Aorta (tissue), 5 donors: ENCODE results near the gene IDUA. TPM values are rescaled to one million over a fixed set of nuclear protein-coding genes. Genes with fewer than 3 reads are reported as not detected.

Source experiments
- ATAC-seq: fragments of 200-7000 bp; cut with Tn5 transposase; one replicate; pipeline ENCODE4 v1.9.1; 2022; ENCODE audit warnings: moderate library complexity; ENCODE audit not compliant: low FRiP score
- DNase-seq, 2 donors: peaks; one replicate each; pipeline ENCODE4 v3.0.0-alpha.2; 2020
- H3K27ac ChIP-seq, 2 donors: one replicate each; pipeline ENCODE4 v1.5.1; 2013; ENCODE audit warnings: low read length in 2 of 2, mild to moderate bottlenecking in 2 of 2, moderate library complexity in 2 of 2, control low read depth in 1 of 2, inconsistent platforms in 1 of 2, low read depth in 1 of 2
- H3K27me3 ChIP-seq, 2 donors: one replicate each; pipeline ENCODE4 v1.6.1; 2013; ENCODE audit warnings: control low read depth in 1 of 2, low read length in 1 of 2, mild to moderate bottlenecking in 1 of 2, moderate library complexity in 1 of 2; ENCODE audit not compliant: insufficient read depth in 2 of 2, control insufficient read depth in 1 of 2
- H3K36me3 ChIP-seq, 2 donors: one replicate each; pipeline ENCODE4 v1.6.1; 2013; ENCODE audit warnings: control low read depth in 1 of 2, low read length in 1 of 2, mild to moderate bottlenecking in 1 of 2; ENCODE audit not compliant: insufficient read depth in 2 of 2, control insufficient read depth in 1 of 2
- H3K4me1 ChIP-seq, 2 donors: one replicate each; pipeline ENCODE4 v1.6.1; 2013; ENCODE audit warnings: low read length in 2 of 2, control low read depth in 1 of 2, mild to moderate bottlenecking in 1 of 2, moderate library complexity in 1 of 2; ENCODE audit not compliant: insufficient read depth in 2 of 2, control insufficient read depth in 1 of 2
- H3K4me3 ChIP-seq, 2 donors: one replicate each; pipeline ENCODE4 v1.5.1; 2013; ENCODE audit warnings: low read length in 2 of 2, control low read depth in 1 of 2, mild to moderate bottlenecking in 1 of 2
- H3K9me3 ChIP-seq: one replicate; pipeline ENCODE4 v1.6.1; 2013; ENCODE audit warnings: mild to moderate bottlenecking, low read length; ENCODE audit not compliant: control insufficient read depth
- WGBS, 2 donors: extraction: QIAGEN DNeasy Blood & Tissue Kit; methylation state at CpG; one replicate each; pipeline ENCODE4 v1.1.7; 2013; 5-methylcytosine and 5-hydroxymethylcytosine counted together
- intact Hi-C, 2 donors: fragments of 100-400 bp; cut with DNase I; formaldehyde crosslinking; loops; one replicate each; pipeline versions ENCODE4 v1.14.2 to v1.15.0; 2022
- polyA plus RNA-seq, 2 donors: library from polyadenylated mRNA; stranded (reverse); fragments of 200-250 nt; gene quantifications; one replicate each; pipeline ENCODE4 v1.2.3, GENCODE V29; 2013
- total RNA-seq, 2 donors: library from RNA; stranded (reverse); fragmentation: NEBNext Ultra II Directional; extraction: Animal tissue kit (Norgen Biotek cat#: 25700); gene quantifications; one replicate each; pipeline ENCODE4 v1.2.1, GENCODE V29; 2021
- donor health status: healthy with polysubstance abuse.
- donor health status: Bipolar disorder and iron deficiency.
- donor health status: DM: no; HTN: no; CAD: no.
- donor health status: DM: no; HTN: no; CAD: no.
- donor health status: DM: yes; HTN: yes; CAD: no.

The IDUA gene
- total and polyA plus RNA-seq, 4 donors = 5.9 to 44.2 (median 35.0) TPM

DNA sequence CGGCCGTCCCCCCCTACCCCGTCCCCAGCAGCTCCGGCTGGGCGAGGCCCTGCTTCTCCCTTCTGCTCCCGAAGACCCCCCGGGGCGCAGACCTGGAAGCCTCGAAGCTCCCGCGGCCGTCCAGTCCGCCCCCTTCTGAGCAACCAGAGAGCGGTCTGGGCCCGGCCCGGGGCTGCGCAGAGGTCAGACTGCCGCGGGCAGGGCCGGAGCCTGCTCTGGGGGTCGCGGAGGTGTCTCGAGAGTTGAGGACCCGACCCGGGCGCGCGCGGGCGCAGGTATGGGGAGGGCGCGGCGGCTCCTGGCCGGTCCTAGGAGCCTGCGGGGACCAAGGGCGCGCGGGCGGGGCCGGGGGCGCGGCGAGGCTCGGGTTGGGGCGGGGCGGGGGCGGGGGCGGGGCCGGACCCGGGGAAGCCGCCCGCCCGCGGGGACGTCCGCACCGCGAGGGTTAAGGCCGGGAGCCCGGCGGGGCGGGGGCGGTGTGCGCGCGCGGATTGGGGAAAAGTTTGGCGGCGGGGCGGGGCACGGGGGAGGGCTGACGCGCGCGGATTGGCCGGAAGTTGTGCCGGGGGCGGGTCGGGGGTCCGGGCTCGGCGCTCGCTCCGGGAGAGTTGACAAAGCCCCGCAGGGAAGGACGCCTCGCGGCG is 24.3 kb downstream of the IDUA start, which contains the start of gene FGFRL1:
Gene FGFRL1 (plus strand): TSS at position 605 of the 644 bp plus-strand sequence. CDS start 860 bp downstream, outside the sequence.
- Histone ChIP-seq H3K4me1 (no peaks in the 10 kb centered on the region), H3K9me3 (no peaks in the 10 kb centered on the region), H3K27ac (peak within 1 kb of the TSS in 1 of 2 donors; percentile 6), H3K4me3 (peak within 1 kb of the TSS; percentile 56 to 88), H3K36me3 (no peaks in the 10 kb centered on the region), H3K27me3 (no peaks in the 10 kb centered on the region)
- 1 to 2% methylated on average over 43 to 89 of the region's 89 CpGs for WGBS, 2 donors
- DNase-seq (peak; percentile 96 to 99), ATAC-seq (peak; percentile 75)
- intact Hi-C loops = loop anchor here in 1 of 2 donors (2.0 kb wide), 1 partner anchor 336 kb away; the partner anchor contains the start of gene UVSSA

DNA sequence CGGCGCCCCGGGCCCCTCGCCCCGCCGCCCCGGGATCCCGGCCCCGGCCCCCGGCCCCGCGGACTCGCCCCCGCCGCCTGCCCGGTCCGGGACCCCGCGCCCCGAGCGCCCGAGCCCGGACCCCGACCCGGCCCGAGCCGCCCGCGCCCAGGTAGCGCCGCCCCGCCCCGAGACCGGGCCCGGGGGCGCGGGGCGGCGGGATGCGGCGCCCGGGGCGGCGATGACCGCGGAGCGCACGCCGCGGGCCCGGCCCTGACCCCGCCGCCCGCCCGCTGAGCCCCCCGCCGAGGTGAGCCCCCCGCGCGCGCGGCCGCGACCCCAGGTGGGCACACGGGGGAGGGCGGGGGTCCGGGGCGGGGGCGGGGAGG is 24.8 kb downstream of the IDUA start:
- Histone ChIP-seq H3K9me3 (no peaks in the 10 kb centered on the region), H3K27me3 (no peaks in the 10 kb centered on the region), H3K4me1 (no peaks in the 10 kb centered on the region), H3K27ac (no peak overlapping the region), H3K36me3 (no peaks in the 10 kb centered on the region), H3K4me3 (peak overlapping the region; percentile 56 to 88)
- intact Hi-C loops = loop anchor here in 1 of 2 donors (2.0 kb wide), 2 partner anchors 21 to 335 kb away; partner anchors contain the start of gene UVSSA
- 0 to 1% methylated on average over 2 to 69 of the region's 69 CpGs for WGBS, 2 donors
- DNase-seq (no peak), ATAC-seq (no peak)

DNA sequence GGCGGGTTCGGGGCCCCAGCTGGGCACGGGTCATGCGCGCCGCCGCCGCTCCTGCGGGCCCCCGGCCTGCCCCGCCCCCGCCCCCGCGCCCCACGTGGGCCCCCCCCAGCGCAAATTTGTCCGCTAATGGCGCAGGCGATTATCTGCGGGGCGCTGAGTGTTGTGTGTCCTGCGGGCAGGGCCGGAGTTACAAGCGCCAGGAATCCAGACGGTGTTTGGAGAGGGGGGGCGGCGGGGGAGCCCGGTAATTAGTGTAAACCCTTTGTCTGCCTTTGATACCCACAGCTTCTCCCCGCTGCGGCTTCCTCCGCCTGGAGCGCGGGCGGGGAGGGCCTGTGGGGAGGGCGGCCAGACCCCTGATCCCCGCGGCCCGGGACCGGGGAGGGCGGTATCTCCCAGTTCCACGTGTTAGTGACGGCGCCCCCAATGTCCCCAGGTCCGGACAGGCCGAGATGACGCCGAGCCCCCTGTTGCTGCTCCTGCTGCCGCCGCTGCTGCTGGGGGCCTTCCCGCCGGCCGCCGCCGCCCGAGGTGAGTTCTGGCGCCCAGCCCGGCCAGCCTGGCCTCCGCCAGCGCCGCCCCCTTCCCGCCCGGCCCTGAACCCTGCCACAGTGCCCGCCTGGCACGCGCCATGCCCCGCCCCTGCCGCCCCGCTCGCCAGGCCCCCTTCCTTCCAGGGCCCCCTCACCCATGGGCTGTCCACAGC is 25.3 kb downstream of the IDUA start:
- no peaks in the 10 kb centered on the region for H3K36me3 ChIP-seq
- no peaks in the 10 kb centered on the region for H3K27me3 ChIP-seq
- DNase-seq = no peak
- H3K4me1 ChIP-seq = no peaks in the 10 kb centered on the region
- no peak for ATAC-seq
- no peak overlapping the region for H3K27ac ChIP-seq
- peak overlapping the region; percentile 56 to 88 for H3K4me3 ChIP-seq
- WGBS, 2 donors = 1 to 2% methylated on average over 37 to 69 of the region's 69 CpGs
- intact Hi-C loops = loop anchor here in 1 of 2 donors (2.0 kb wide), 1 partner anchor 21 kb away; no protein-coding TSS in a partner anchor
- H3K9me3 ChIP-seq = no peaks in the 10 kb centered on the region

DNA sequence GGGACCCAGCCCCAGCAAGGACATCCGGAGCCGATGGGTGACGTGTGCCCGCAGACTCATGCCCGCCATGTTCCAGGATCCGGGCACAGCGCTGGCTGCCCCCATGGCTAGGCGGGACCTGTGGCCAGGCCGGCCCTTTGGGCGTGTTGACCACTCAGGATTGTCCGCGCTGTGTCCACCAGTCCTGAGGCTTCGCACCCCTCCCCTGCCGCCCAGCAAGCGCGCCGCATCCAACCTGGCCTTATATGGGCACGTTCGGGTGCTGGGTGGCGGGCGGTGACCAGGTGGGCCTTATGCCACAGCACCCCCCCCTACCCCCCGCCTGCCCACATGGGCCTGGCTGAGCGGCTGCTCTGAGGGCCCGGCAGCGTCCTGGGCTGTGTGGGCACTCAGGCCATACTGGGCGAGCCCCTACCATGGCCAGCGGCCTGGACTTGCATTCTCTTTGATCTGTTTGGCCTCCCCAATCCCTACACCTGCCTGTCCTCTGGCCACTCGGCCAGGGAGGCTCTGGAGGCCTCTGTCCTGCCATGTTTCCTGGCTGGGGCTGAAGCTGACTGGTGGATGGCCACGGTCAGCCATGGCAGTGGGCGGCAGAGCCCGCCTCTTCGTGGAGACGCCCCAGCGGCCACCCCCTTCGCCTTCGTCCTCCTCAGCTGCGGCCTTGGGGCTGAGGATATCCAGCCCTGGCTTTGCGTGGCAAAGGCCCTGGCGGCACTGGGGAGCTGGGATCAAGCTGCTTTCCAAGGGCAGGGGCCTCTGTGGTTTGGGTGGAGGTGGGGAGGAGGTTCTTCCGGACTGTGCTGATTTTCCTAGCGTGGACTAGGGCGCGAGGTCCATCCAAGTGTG is 26.6 kb downstream of the IDUA start:
- Histone ChIP-seq H3K36me3 (no peaks in the 10 kb centered on the region), H3K27ac (no peak overlapping the region), H3K4me3 (no peak overlapping the region), H3K27me3 (no peaks in the 10 kb centered on the region), H3K9me3 (no peaks in the 10 kb centered on the region), H3K4me1 (no peaks in the 10 kb centered on the region)
- DNase-seq (no peak), ATAC-seq (no peak)
- intact Hi-C loops = loop anchor here in 1 of 2 donors (2.0 kb wide), 1 partner anchor 19 kb away; no protein-coding TSS in a partner anchor
- 95 to 97% methylated on average over 41 to 43 of the region's 43 CpGs for WGBS, 2 donors

- no peak for ATAC-seq
- no peak for DNase-seq
- Histone ChIP-seq H3K36me3 (no peaks in the 10 kb centered on the region), H3K9me3 (no peaks in the 10 kb centered on the region), H3K27ac (no peak overlapping the region), H3K27me3 (no peaks in the 10 kb centered on the region), H3K4me3 (no peak overlapping the region), H3K4me1 (no peaks in the 10 kb centered on the region)
- intact Hi-C loops = no loop called here
- WGBS, 2 donors = 87 to 90% methylated on average over 30 to 36 of the region's 36 CpGs
Measured at GRCh38 chr4:1014291-1015167, 27.7 kb downstream of the IDUA start.

DNA sequence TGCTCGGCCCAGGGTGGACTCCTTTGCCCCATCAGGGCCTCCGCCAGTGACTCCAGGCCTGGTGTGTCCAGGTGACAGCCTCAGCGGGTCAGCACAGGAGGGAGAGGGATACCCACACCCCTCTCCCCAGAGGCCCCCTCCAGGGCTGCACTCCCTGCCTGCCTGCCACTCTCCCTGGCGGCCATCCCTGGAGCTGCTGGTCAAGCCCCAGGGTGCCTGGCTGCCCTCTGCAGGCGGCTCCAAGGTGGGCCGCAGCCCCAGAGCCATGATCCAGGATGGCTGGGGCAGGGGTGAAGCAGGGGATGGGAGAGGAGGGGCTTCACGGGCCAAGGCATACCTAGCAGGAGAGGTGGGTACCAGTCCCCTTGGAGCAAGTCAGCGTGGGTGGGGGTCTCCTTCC is 28.3 kb downstream of the IDUA start:
- H3K4me1 ChIP-seq = no peaks in the 10 kb centered on the region
- no peaks in the 10 kb centered on the region for H3K27me3 ChIP-seq
- no peak for ATAC-seq
- 83 to 95% methylated on average over 6 to 8 of the region's 8 CpGs for WGBS, 2 donors
- no peaks in the 10 kb centered on the region for H3K9me3 ChIP-seq
- no peaks in the 10 kb centered on the region for H3K36me3 ChIP-seq
- intact Hi-C loops = no loop called here
- no peak overlapping the region for H3K27ac ChIP-seq
- no peak overlapping the region for H3K4me3 ChIP-seq
- no peak for DNase-seq

DNA sequence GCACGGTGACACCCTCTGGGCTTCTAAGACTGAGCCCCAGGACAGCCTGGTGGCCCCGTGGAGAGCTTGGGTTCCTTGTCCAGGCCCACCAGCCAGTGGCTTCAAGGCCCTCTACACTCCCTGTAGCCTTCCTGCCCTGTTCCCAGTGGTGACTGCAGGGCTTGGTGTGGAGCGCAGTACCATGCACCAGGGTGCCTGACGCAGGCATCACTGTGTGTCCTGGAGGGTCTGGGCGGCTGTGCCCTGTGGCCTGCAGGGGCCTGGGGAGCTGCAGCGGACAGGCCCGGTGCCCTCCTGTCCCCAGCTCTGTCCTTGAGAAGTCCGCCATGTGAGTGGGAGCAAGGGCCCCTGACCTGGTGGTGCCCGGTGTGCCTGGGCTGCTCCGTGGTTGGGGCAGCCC is 28.9 kb downstream of the IDUA start:
- no peak for ATAC-seq
- Histone ChIP-seq H3K4me3 (no peak overlapping the region), H3K36me3 (no peaks in the 10 kb centered on the region), H3K4me1 (no peaks in the 10 kb centered on the region), H3K27me3 (no peaks in the 10 kb centered on the region), H3K9me3 (no peaks in the 10 kb centered on the region), H3K27ac (no peak overlapping the region)
- 89 to 94% methylated on average over 10 of the region's 10 CpGs for WGBS, 2 donors
- DNase-seq = no peak
- intact Hi-C loops = no loop called here

DNA sequence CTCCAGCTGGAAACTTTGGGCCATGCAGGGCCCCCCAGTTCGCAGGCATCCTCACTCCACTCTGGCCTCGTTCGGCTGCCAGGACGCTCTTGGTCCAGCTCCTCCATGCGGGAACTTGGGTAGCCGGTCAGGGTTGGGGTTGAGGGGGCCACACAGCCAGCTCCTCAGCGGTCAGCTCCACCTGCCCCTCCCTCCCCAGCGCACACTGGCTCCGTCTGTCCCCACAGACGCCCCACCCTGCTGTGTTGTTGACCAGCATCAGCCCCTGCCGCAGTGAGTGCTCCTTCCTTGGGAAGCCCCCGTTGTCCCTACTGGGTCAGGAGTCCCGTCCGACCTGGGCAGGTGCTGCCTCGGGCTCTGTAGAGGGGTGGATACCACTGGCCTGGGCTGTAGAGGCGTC is 30.4 kb downstream of the IDUA start:
- Histone ChIP-seq H3K36me3 (no peaks in the 10 kb centered on the region), H3K4me1 (no peaks in the 10 kb centered on the region), H3K4me3 (no peak overlapping the region), H3K27me3 (no peaks in the 10 kb centered on the region), H3K27ac (no peak overlapping the region), H3K9me3 (no peaks in the 10 kb centered on the region)
- no peak for ATAC-seq
- no peak for DNase-seq
- WGBS, 2 donors = 88 to 93% methylated on average over 16 of the region's 16 CpGs
- intact Hi-C loops = no loop called here
